Hepatocyte (in vitro differentiated cells): Measurements from ENCODE around the gene CXorf58. TPM values are rescaled to one million over a fixed set of nuclear protein-coding genes. Genes with fewer than 3 reads are reported as not detected.
"Not testable (repeated sequence)": the region's sequence is repeated elsewhere in the genome, so short reads cannot be mapped to it uniquely, and the experiment has no call there.

Source experiments
- DNase-seq: peaks from one replicate; pipeline ENCODE4 v3.0.0-alpha.2; 2016; ENCODE audit warnings: low spot score
- H2AFZ ChIP-seq: fragments of 200-600 bp; sonication (generic); 2 replicates; pipeline ENCODE4 v1.6.0; 2016; ENCODE audit warnings: antibody characterized with exemption, mild to moderate bottlenecking
- H3K27ac ChIP-seq: fragments of 200-600 bp; sonication (generic); 2 replicates; pipeline ENCODE4 v1.5.1; 2016; ENCODE audit warnings: mild to moderate bottlenecking
- H3K27me3 ChIP-seq: fragments of 200-600 bp; sonication (generic); 2 replicates; pipeline ENCODE4 v1.6.1; 2016
- H3K36me3 ChIP-seq: fragments of 200-600 bp; sonication (generic); replicated peaks from 2 replicates; pipeline ENCODE4 v1.5.1; 2016; ENCODE audit warnings: low read depth; ENCODE audit not compliant: insufficient read depth
- H3K4me1 ChIP-seq: fragments of 200-600 bp; sonication (generic); 2 replicates; pipeline ENCODE4 v1.5.1; 2016; ENCODE audit warnings: mild to moderate bottlenecking, moderate library complexity; ENCODE audit not compliant: insufficient read depth
- H3K4me2 ChIP-seq: fragments of 200-600 bp; sonication (generic); 2 replicates; pipeline ENCODE4 v1.6.0; 2016
- H3K4me3 ChIP-seq: fragments of 200-600 bp; sonication (generic); 2 replicates; pipeline ENCODE4 v1.5.1; 2016; ENCODE audit warnings: mild to moderate bottlenecking
- H3K79me2 ChIP-seq: fragments of 200-600 bp; sonication (generic); 2 replicates; pipeline ENCODE4 v1.6.0; 2017; ENCODE audit warnings: mild to moderate bottlenecking
- H3K9me2 ChIP-seq: fragments of 200-600 bp; sonication (generic); replicated peaks from 2 replicates; pipeline ENCODE4 v1.6.0; 2017; ENCODE audit warnings: mild to moderate bottlenecking; ENCODE audit not compliant: insufficient read depth
- H3K9me3 ChIP-seq: fragments of 200-600 bp; sonication (generic); 2 replicates; pipeline ENCODE4 v1.5.1; 2016; ENCODE audit warnings: low read depth, mild to moderate bottlenecking
- H4K20me1 ChIP-seq: fragments of 200-600 bp; sonication (generic); 2 replicates; pipeline ENCODE4 v1.6.0; 2016; ENCODE audit warnings: mild to moderate bottlenecking; ENCODE audit not compliant: insufficient read depth, poor library complexity, severe bottlenecking
- EZH2 ChIP-seq: fragments of 200-600 bp; sonication (generic); IDR thresholded peaks from 2 replicates; pipeline ENCODE4 v1.6.1; 2016; ENCODE audit warnings: antibody characterized with exemption, mild to moderate bottlenecking, borderline replicate concordance
- EZH2phosphoT487 ChIP-seq: fragments of 200-600 bp; sonication (generic); IDR thresholded peaks from one replicate; pipeline ENCODE4 v1.6.1; 2018; ENCODE audit warnings: antibody characterized with exemption, mild to moderate bottlenecking, low read depth, moderate library complexity; ENCODE audit not compliant: unreplicated experiment, severe bottlenecking
- WGBS: methylation state at CpG from one replicate; pipeline ENCODE4 v1.1.6; 2016; ENCODE audit warnings: low lambda C conversion rate; ENCODE audit errors: missing lambda C conversion rate; 5-methylcytosine and 5-hydroxymethylcytosine counted together
- polyA plus RNA-seq: library from polyadenylated mRNA; unstranded; fragments of >200 nt; fragmentation: Nextera tagmentation; extraction: Ambion mirVana; gene quantifications from 2 replicates; pipeline ENCODE4 v1.2.1, GENCODE V29; 2016
- total RNA-seq: library from RNA; depleted of rRNA; stranded (reverse); fragments of >200 nt; gene quantifications from 2 replicates; pipeline ENCODE4 v1.2.3, GENCODE V29; 2014
- TF ChIP-seq, protein P1 (sequence below): fragments of 200-600 bp; sonication (generic); IDR thresholded peaks from 2 replicates; pipeline ENCODE4 v1.5.1; 2016; ENCODE audit warnings: antibody characterized with exemption, mild to moderate bottlenecking; ENCODE audit not compliant: poor library complexity

Gene CXorf58, protein sequence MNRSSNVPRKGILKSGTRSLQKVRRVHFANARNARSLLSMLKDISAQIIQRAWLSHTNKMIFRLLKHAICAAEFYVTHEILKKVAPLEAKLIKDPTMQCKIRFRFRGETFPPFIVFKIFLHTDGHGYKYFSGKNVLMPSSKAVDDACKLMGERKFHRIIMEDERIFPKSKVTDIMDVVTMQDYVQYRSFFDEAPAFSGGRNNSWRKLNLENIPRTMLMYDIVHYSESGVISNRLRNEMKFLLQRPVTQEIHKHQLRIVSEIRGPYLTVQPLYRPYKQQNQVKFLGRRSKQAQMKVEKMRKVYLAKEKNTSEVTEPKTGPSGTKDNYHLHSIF
- total RNA-seq (0.60 and 2.8 TPM in 2 replicates), polyA plus RNA-seq (0.58 TPM in 1 of 2 replicates, not detected in the other)

GRCh38 chrX:23907498-23908218 lies at the start of gene CXorf58, which contains the start of gene APOO:
TSS of gene CXorf58 (plus strand) at chrX:23908006. CDS start at chrX:23910303, 2,297 bp downstream.
TSS of gene APOO (minus strand) at chrX:23907938. CDS start at chrX:23907702, 236 bp downstream.
- peak within 1 kb of the TSS; percentile 85 for H3K4me2 ChIP-seq
- peak within 1 kb of the TSS; percentile 90 for H3K27ac ChIP-seq
- no peak for TF ChIP-seq EZH2phosphoT487
- TF ChIP-seq, protein P1, sequence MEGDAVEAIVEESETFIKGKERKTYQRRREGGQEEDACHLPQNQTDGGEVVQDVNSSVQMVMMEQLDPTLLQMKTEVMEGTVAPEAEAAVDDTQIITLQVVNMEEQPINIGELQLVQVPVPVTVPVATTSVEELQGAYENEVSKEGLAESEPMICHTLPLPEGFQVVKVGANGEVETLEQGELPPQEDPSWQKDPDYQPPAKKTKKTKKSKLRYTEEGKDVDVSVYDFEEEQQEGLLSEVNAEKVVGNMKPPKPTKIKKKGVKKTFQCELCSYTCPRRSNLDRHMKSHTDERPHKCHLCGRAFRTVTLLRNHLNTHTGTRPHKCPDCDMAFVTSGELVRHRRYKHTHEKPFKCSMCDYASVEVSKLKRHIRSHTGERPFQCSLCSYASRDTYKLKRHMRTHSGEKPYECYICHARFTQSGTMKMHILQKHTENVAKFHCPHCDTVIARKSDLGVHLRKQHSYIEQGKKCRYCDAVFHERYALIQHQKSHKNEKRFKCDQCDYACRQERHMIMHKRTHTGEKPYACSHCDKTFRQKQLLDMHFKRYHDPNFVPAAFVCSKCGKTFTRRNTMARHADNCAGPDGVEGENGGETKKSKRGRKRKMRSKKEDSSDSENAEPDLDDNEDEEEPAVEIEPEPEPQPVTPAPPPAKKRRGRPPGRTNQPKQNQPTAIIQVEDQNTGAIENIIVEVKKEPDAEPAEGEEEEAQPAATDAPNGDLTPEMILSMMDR, result peak; percentile 95
- no peaks in the 10 kb centered on the region for H3K9me2 ChIP-seq
- peaks cover 6% of the 10 kb centered on the region for H3K4me1 ChIP-seq
- under 1% methylated on average over 73 of the region's 81 CpGs for WGBS
- H3K36me3 ChIP-seq, result no peaks in the 10 kb centered on the region
- H4K20me1 ChIP-seq, result no peaks in the 10 kb centered on the region
- H3K9me3 ChIP-seq, result no peaks in the 10 kb centered on the region
- H3K27me3 ChIP-seq, result no peaks in the 10 kb centered on the region
- peak within 1 kb of the TSS; percentile 83 for H2AFZ ChIP-seq
- peak within 1 kb of the TSS; percentile 53 for H3K4me3 ChIP-seq
- peak; percentile 99 for DNase-seq
- peaks cover 18% of the 10 kb centered on the region for H3K79me2 ChIP-seq

DNA sequence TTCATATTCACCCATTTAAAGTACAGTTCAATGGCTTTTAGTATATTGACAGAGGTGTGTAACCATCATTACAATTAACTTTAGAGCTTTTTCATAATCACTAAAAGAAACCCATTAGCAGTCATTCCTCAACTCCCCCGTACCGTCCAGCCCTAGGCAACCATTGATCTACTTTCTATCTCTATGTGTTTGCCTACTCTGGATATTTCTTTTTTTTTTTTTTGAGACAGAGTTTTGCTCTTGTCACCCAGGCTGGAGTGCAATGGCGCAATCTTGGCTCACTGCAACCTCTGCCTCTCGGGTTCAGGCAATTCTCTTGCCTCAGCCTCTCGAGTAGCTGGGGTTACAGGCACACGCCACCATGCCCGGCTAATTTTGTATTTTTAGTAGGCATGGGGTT lies 48.6 kb upstream of the CXorf58 start:
- not testable (repeated sequence) for H3K4me2 ChIP-seq, H3K4me3 ChIP-seq, H3K79me2 ChIP-seq, H3K27me3 ChIP-seq, DNase-seq, H3K4me1 ChIP-seq, H3K9me2 ChIP-seq, H2AFZ ChIP-seq, H3K9me3 ChIP-seq, H3K36me3 ChIP-seq, H4K20me1 ChIP-seq, H3K27ac ChIP-seq
- WGBS, result 76% methylated on average over 7 of the region's 7 CpGs

GRCh38 chrX:23861215-23861896 lies 46.5 kb upstream of the CXorf58 start:
- Histone ChIP-seq H3K9me3 (no peaks in the 10 kb centered on the region), H3K4me3 (no peak overlapping the region), H4K20me1 (no peaks in the 10 kb centered on the region), H3K27me3 (no peaks in the 10 kb centered on the region), H3K27ac (no peak overlapping the region), H3K9me2 (no peaks in the 10 kb centered on the region), H3K79me2 (no peaks in the 10 kb centered on the region), H2AFZ (no peak overlapping the region), H3K36me3 (no peaks in the 10 kb centered on the region), H3K4me2 (no peak overlapping the region), H3K4me1 (no peaks in the 10 kb centered on the region)
- no peak for DNase-seq
- WGBS, result 91% methylated on average over 6 of the region's 6 CpGs
- TF ChIP-seq, protein P1, result no peak
- no peak for TF ChIP-seq EZH2phosphoT487
- no peak for TF ChIP-seq EZH2

DNA sequence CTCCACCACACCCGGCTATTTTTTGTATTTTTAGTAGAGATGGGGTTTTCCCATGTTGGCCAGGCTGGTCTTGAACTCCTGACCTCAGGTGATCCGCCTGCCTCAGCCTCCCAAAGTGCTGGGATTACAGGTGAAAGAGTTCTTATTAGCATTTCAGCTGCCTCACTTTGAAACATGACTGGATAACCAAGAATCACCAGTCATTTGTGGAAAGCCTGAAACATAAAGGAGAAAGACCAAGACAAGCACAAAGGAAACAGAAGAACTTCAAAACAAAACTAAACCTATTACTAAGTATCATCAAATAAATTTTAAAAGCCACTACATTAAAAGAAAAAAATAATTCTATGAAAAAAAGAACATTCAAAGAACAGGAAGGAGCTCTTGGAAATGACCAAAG lies 45.9 kb upstream of the CXorf58 start:
- H2AFZ ChIP-seq, H3K27ac ChIP-seq, H3K9me2 ChIP-seq, H3K4me3 ChIP-seq, H3K79me2 ChIP-seq, DNase-seq, H3K9me3 ChIP-seq, H4K20me1 ChIP-seq, H3K4me2 ChIP-seq, H3K36me3 ChIP-seq, H3K27me3 ChIP-seq, H3K4me1 ChIP-seq: not testable (repeated sequence)
- 97% methylated on average over 2 of the region's 2 CpGs for WGBS
